Right renal cortex interstitium (tissue), 3 donors: ENCODE data around the gene NEK6. TPM values are rescaled to one million over a fixed set of nuclear protein-coding genes. Genes with fewer than 3 reads are reported as not detected.
A peak's percentile ranks its signal among the peaks of the same experiment; 100 is the strongest.

Source experiments
- DNase-seq, 3 donors: peaks; one replicate each; pipeline ENCODE4 v3.0.0-alpha.2; 2013; ENCODE audit warnings: low read depth in 3 of 3, low spot score in 2 of 3
- polyA plus RNA-seq, 3 donors: library from polyadenylated mRNA; unstranded; fragments of 120-200 nt; gene quantifications; one replicate each; pipeline ENCODE4 v1.2.1, GENCODE V29; 2013; ENCODE audit not compliant: insufficient read length in 3 of 3

NEK6 gene
- polyA plus RNA-seq, 3 donors, result 26.9 to 32.8 (median 27.9) TPM

DNA sequence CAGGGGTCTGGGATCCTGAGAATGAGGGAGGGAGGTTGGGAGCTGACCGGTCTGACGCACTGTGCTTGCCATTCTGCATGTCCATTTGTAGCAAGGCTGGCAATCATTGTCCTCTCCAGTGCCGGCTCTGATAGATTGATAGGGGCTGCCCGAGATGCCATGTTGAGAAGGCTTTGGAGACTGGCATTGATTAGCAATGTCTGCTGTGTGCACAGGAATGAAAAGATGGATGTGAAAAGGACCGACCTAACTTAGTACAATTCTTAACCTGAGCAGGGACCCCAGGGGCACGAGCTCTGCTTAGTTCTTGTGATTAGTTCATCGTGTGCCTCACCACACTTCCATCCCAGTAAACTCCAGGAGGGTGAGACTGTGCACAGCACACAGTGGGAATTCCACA, 17.0 kb downstream of the NEK6 start:
- DNase-seq, result no peak

DNA sequence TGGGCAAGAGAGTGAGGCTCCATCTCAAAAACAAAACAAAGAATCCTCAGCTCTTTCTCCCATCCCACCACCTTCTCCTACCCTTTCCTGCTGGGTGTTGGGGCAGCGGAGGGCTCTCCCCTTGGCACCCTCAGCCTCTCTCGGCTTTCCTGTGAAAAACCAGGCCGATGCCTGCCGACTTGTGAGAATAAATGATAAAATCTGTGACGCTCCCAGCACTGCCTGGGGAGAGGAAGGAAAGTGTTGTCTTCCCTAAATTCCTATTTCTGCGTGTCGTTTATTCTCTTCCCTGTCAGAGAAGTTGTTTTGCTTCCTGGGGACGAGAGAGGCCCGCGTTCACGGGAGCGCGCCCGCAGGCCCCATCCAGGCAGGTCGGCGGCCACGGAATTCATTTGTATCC, 19.7 kb downstream of the NEK6 start:
- DNase-seq, result no peak

GRCh38 chr9:124278054-124278540, 20.3 kb downstream of the NEK6 start:
- no peak for DNase-seq

DNA sequence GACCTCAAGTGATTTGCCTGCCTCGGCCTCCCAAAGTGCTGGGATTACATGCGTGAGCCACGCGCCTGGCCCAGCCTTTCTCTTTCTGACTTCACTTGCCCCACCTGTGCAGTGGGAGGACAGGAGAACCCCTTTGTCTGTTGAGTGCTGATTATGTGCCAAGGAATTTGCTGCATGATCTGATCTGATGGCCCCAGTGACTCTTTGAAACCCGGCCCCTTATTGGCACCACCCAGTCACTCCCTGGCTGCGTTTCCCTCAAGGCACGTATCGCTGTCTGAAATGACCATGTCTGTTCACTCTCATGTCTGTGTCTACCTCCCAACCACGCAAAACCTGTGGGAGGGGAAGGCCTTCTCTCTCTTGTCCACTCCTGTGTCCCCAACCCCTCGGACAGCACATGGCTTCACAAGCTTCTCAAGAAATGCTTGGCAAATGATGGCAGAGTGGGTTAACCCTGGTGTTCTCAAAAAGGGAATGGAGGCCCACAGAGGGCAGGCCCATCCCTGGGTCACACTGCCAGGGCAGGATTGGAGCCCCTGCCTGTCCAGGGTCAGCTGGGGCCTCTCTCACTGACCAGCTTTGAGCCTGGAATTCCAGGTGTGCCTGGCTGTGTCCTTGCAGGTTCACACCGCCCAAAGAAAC, 21.9 kb downstream of the NEK6 start:
- no peak for DNase-seq

DNA sequence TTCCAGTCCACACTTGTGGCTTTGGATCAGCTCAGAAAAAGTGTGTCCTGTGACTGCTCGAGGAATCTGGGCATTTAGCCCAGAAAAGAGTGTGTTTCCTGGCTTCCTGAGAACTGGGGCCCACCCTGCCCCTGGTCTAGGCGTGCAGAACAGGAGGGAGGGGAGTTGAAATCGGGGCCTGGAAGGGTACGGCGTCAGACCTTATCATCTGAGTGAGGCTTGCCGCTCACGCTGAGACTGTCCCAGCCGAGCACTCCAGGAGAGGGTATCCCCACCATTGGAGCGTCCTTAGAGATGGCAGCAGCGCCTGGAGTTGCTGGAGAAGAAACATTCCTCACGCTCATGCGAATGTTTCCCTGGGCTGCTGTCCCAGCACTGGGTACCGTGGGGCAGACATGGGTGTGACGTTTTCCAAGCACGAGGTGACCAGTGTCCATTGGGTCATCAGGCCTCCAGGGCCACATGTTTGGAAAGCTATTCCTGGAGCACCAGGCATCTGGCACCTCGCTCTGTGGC, 22.5 kb downstream of the NEK6 start:
- no peak for DNase-seq

GRCh38 chr9:124281931-124282371, 24.2 kb downstream of the NEK6 start:
- no peak for DNase-seq

DNA sequence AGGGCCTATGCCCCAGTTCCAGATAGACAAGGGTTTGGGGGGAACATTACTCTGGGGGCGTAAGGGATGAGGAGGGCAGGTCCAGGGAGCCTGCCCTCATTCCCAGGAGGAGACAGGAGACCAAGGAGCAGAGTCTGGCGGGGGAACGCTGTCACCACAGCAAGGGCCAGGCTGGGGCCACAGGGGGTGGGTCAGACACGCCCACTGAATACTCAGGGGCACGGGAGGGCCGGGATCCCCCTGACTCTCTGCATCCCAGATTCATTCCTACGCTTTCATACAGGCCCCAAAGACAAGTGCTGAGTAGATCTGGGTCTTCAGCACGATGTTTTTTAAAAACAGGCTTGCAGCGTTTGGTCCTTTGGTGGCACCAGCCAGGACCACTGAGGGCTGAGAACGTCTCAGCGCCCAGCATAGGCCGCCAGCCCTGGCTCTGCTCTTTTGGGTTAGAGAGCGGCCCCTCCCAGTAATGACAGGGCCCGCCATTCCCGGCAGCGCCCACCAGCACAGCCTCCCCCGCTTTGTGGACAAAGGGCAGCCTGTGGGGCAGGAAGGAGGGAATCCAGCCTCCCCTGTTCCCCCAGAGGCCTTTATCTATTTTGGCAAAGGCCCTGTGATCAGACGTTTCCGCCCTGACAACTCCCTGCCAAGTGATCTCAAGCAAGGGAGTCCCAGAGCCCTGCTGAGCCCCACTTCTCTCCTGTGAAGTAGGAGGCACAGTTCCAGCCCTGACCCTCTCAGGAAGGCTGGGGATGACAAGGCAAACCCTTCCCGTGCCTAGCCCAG, 24.9 kb downstream of the NEK6 start:
- DNase-seq, result no peak

GRCh38 chr9:124283228-124283814, 25.6 kb downstream of the NEK6 start:
- DNase-seq, result no peak

DNA sequence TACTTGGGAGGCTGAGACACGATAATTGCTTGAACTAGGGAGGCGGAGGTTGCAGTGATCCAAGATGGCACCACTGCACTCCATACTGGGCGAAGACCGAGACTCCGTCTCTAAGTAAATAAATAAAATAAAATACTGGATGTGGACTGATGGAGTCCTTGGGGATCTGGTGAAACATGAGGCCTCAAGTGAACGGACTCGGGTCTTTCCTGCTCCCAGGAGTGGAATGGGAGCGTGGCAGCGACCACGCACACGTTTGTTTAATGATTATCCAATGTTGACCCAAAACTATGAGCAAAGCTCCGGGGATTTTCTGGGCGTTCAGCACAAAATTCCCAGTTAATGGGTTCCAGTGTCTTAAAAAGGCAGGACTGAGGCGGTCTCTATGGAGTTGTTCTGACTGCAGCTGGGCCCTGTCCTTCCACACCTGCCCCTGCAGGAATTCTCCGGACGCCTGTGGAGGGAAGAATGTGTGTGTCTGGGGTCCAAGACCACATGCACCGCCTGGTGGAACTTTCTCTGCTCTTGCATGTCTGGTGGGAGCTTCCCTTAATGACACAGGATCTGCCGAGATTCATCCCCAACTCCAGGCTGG, 26.6 kb downstream of the NEK6 start:
- no peak for DNase-seq

DNA sequence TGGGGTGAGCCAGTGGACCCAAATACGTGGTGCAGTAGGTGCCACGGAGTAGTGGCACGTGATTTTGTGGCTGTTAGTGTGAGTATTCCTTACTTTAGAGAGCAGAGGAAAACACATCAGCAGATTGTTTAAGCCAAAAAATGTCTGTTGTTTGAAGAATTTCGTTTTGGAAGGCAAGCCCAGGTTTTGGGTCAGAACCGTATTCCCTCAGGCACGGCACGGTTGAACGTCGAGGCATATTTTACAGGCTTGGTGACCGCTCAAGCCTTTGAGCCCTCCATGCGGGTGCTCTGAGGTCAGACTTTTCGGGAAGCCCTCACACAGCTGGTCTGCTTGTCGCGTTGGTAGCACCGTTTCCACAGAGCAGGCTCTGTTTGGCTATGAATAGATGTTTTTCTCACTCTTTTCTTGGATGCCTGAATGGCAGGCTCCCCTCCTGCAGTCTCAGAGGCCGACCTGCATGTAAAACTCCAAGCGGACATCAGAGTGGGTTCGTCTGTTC, 27.2 kb downstream of the NEK6 start:
- no peak for DNase-seq

DNA sequence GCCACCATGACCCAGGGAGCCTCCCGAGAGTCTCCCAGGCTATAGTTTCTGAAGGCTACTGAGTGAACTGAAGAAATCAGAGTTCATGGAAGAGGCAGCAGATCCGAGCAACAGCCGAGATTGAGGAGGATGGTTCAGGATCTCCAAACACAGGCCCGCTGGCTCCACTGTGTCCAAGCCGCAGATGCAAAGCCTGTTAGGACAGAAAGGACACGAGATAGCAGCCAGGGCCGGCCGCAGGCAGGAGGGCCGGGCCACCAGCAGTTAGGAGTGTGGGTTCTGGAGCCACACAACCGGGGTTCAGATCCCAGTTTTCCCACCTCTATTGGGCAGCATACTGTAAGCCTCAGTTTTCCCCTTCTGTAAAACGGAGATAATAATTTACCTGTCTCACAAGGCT, 27.7 kb downstream of the NEK6 start:
- no peak for DNase-seq

DNA sequence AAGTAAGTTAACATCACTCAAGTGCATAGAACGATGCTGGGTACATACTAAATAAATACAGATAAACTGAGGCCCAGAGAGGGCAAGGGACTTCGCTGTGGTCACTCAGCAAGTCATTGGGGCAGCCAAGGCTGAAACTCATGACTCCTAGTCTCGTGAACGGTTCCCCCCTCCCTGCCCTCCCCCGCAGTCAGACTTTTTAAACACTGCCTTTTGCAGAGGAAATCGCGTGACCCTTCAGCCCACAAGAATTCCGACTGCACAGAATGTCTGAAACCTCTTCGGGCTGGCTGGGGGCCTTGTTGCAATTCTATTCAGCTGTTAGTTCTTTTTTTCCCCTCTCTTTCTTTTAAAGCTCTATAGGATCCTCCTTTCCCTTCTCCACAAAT, 28.1 kb downstream of the NEK6 start:
- DNase-seq, result peak in 1 of 3 donors; percentile 56

GRCh38 chr9:124286292-124286931, 28.7 kb downstream of the NEK6 start:
- DNase-seq, result no peak

DNA sequence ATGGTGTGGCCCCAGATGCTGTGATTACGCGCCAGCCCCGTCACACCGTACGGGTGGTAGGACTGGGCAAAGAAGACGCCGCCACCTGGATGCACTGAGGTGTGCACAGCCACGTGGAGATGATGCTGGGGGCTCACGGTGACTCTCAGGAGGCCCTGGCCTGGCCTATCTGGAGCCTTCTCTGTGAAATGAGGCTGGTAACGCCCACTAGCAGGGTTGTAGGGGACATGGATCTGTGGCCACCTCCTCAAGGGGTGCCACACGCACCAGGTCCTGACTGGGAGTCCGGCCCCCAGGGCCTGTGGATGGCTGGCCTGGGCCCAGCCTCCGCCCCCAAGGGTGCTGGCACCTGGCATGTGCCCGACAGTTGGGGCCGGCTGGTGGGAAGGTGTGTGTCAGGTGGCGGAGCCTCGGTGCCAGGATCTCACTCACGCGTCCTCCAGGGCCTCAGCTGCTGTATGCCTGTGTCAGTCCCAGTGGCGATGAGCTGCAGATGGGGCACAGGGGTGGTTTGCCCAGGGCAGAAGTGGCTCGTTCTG, 32.4 kb downstream of the NEK6 start:
- no peak for DNase-seq

DNA sequence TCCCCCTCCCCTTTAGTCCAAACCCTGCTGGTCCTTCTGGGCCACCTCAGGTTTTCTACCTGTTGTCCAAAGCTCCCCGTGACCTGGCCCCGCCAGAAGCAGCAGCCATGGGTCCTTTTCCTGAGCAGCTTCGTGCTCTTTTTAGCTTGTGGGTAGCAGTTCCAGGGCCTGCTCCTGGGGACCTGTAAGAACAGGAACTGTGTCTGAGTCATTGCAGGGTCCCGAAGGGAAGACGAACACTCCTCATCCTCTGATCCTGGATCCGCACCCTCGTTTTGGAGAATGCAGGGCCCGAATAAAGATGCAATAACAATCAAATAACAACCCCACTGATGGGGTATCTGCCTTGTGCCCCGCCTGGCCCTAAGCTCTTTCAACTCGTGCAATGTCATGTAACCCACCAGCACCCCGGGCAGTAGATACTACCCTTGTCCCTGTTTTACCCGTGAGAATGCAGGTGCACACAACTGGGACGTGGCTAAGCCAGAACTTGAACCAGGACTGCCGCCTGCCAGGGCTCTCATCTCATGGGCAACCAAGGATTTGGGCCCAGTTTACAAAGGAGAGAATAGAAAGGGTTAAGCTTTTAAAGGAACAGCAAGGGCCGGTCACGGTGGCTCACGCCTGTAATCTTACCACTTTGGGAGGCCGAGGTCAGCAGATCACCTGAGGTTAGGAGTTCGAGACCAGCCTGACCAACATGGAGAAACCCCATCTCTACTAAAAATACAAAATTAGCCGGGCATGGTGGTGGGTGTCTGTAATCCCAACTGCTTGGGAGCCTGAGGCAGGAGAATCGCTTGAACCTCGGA, 33.2 kb downstream of the NEK6 start:
- no peak for DNase-seq

- no peak for DNase-seq
These were observed 34.1 kb downstream of the NEK6 start for GRCh38 chr9:124291801-124292396.

- DNase-seq, result no peak
These were observed 35.2 kb downstream of the NEK6 start for GRCh38 chr9:124292696-124293593.
